EL (cell line): Measurements from ENCODE around the gene SYT11.
"Not testable (repeated sequence)": the region's sequence is repeated elsewhere in the genome, so short reads cannot be mapped to it uniquely, and the experiment has no call there.

Experiments used
- DNase-seq: peaks from one replicate; pipeline ENCODE4 v3.0.0-alpha.2; 2016

Gene SYT11

GRCh38 chr1:155900161-155900560 is 40.8 kb downstream of the SYT11 start:
- DNase-seq: no peak

GRCh38 chr1:155904261-155904660 is 44.9 kb downstream of the SYT11 start:
- no peak for DNase-seq

DNA sequence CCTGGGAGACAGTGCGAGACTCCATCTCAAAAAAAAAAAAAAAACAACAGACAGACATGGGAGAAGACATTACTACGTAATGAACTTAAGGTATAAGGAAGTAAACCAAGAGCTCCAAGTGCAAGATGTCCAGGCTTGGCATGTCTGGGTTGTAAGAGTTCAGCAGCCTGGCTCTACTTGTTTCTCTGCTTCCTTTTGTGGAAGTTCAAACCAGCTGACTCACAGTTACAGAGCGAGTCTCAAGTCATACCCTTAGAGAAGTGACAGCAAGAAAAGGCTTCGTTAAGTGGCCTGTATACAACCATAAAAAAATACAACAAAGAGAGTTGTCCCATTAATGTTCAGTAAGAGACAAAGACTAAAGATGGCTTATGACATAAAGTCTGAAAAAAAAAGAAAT is 50.5 kb downstream of the SYT11 start:
- DNase-seq: peak; percentile 39

- peak; percentile 52 for DNase-seq
Observed at GRCh38 chr1:155910621-155911121, 51.3 kb downstream of the SYT11 start.

DNA sequence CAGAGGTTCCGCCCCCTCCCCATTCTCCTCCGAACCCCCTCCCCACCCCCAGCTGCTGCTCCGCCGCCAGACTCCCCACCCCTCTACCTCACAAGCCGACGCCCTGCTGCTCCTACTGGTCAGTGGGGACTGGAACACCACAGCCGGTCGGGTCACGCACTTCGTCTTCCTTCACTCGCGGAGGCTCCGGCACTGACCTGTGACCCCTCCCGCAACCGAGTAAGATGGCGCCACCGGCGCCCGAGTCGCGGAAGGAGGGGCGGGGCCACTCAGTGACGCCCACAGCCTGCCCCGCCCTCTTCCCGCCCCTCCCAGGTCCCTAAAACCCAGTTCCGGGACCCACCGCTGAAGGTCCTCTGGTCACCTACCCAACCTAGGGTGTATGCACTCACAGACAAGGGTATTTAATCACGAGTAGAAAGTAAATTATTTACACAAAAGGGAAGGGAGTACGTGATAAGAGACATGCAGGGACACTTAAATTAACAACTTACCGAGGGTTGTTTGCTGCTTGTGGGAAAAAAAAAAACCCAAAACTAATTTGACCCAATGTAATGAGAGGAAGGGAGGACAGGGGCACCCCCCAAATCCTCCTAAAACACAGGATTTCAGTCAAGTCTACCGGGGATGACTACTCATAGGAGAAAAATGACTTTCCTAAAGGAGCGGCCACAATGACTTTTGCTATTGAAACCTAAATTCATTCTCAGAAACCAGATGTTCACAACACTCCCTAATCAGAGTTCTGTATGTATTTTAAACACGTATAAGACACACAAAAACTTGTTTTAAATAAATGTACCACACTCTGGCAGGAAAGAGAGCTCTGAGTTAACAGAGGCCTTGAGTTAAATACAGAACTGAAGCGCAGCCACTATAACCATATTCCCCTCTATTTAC is 52.0 kb downstream of the SYT11 start, which contains the start of gene RIT1:
TSS of gene RIT1 (minus strand) at position 194 of the 900 bp plus-strand sequence. CDS start 588 bp downstream, outside the sequence.
- DNase-seq: peak; percentile 83

- DNase-seq: no peak
Observed at GRCh38 chr1:155912056-155912536, 52.7 kb downstream of the SYT11 start.

- DNase-seq: peak; percentile 61
Observed at GRCh38 chr1:155913969-155914757, 54.8 kb downstream of the SYT11 start.

GRCh38 chr1:155918660-155919059 is 59.3 kb downstream of the SYT11 start:
- no peak for DNase-seq

DNA sequence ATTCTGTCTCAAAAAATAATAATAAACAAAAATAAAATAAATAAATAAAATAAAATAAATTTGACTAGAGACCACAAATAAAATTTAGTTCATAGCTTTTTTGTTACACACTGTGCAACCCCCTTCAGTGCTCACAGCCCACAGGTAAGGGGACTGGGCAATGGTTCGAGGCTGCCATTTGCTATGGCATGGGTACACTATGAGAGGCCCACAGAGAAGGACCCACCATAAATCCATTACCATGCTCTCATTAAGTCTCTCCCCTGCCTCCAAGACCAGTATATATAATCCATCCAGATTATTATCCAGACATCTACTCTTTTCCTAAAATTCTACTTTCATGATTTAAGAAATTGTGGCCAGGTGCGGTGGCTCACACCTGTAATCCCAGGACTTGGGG is 60.4 kb downstream of the SYT11 start:
- DNase-seq: no peak

DNA sequence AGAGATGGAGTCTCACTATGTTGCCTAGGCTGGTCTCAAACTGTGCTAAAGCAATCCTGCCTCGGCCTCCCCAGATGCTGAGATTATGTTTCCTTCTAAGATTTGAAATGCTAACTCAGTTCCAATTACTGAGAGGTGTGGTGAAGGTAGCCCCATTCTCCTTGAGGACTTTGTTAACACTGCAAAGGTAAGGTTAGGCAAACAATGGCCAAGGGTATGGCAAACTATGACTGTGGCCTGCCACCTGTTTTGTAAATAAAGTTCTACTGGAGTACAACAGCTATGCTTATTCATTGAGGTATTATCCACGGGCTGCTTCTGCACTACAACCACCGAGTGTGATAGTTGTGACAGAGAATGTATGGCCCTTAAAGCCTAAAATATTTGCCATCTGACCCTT is 61.4 kb downstream of the SYT11 start:
- DNase-seq: no peak

GRCh38 chr1:155925506-155925905 is 66.1 kb downstream of the SYT11 start:
- no peak for DNase-seq

DNA sequence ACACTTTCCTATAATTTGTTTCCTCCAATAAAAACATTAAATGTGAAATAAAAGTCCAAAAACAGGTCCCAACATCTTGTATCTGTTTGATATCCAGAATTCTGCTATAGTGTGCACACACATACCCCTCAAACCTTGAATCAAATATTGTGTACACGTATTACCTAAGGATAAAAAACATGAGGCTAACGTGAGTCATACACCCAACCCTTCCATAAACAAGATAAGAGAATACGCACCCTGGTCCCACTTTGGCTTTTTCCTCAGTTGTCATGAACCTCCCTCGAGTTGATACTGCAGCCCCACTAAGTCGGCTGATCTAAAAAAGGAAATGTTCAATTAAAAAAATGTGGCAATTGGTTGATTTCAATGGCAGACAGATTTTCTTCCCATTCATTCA is 69.7 kb downstream of the SYT11 start:
- no peak for DNase-seq

GRCh38 chr1:155930725-155931124 is 71.4 kb downstream of the SYT11 start:
- DNase-seq: not testable (repeated sequence)

DNA sequence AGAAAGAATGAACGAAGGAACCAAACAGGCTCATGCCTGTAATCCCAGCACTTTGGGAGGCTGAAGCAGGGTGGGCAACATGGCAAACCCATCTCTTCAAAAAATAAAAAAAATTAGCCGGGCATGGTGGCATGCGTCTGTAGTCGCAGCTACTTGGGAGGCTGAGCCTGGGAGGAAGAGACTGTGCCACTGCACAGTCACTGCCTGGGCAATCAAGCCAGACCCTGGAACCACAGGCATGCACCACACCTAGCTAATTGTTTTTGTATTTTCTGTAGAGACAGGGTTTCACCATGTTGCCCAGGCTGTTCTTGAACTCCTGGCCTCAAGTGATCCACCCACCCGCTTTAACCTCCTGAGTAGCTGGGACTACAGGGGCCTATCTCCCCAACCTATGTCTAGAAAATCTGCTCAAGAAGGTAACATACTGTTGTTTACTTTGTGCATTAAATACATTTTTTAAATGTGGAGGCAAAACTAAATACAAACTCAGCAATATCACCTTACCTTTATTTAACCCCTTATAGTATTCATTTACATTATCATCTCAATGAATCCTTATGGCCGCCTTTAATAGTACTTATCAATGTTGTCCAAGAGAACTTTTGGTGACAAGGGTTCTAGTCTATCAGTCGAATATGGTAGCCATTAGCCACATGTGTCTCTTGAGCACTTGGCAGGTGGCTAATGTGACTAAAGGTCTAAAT is 72.1 kb downstream of the SYT11 start:
- DNase-seq: no peak

GRCh38 chr1:155932081-155932480 is 72.7 kb downstream of the SYT11 start:
- DNase-seq: no peak

- DNase-seq: no peak
Observed at GRCh38 chr1:155932487-155932886, 73.1 kb downstream of the SYT11 start.

- no peak for DNase-seq
Observed at GRCh38 chr1:155933591-155934096, 74.3 kb downstream of the SYT11 start.

GRCh38 chr1:155934097-155934935 is 74.9 kb downstream of the SYT11 start, which contains the start of gene KHDC4:
Gene KHDC4, minus strand, starts transcription at chr1:155934413. Its CDS starts 40 bp downstream, at chr1:155934373.
- DNase-seq: peak; percentile 99
